ENCODE measurements around the gene CMSS1.

DNA sequence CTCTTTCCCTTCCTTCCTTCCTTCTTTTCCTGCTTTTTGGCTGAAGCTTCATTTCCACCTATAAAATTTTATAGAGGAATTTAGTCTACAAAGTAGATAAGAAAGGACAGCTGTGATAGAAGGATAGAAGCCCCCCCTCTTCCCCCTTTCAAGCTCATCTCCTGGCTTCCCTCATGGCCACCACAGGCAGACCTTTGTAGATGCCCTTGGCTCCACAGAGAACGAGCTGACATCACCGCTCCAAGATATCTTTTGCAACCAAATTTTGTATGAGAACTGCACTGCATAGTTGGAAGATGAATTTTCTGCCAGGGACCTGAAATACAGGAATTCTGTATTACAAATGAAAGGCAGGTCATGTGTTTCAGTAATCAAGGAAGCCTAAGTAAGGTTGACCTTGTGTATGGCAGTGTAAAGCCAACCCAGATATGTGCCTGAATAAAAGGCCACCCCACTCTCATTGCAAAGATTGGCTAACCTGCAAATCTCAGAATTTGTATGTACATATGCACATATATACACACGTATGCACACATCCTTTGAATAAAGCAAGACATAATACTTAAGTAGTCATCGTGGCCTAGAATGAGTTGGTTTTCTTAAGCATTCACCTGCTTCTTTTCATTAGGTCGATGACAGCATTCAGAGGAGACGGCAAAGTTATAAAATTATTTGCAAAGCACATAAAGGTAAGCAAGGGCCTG lies 353.7 kb downstream of the CMSS1 start:
- TF ChIP-seq POLR2AphosphoS5 (IDR thresholded peaks at IDR 0.05) (no peak), EP300 (IDR thresholded peaks at IDR 0.05) (no peak), POLR2A (IDR thresholded peaks at IDR 0.05) (no peak)
- TF ChIP-seq, protein P1, sequence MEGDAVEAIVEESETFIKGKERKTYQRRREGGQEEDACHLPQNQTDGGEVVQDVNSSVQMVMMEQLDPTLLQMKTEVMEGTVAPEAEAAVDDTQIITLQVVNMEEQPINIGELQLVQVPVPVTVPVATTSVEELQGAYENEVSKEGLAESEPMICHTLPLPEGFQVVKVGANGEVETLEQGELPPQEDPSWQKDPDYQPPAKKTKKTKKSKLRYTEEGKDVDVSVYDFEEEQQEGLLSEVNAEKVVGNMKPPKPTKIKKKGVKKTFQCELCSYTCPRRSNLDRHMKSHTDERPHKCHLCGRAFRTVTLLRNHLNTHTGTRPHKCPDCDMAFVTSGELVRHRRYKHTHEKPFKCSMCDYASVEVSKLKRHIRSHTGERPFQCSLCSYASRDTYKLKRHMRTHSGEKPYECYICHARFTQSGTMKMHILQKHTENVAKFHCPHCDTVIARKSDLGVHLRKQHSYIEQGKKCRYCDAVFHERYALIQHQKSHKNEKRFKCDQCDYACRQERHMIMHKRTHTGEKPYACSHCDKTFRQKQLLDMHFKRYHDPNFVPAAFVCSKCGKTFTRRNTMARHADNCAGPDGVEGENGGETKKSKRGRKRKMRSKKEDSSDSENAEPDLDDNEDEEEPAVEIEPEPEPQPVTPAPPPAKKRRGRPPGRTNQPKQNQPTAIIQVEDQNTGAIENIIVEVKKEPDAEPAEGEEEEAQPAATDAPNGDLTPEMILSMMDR (IDR thresholded peaks at IDR 0.05) = no peak
